ENCODE measurements around the gene NHLRC4. TPM values are rescaled to one million over a fixed set of nuclear protein-coding genes. Genes with fewer than 3 reads are reported as not detected.

The NHLRC4 gene
- polyA plus RNA-seq, 4 donors: 7.3 to 13.7 (median 8.3) TPM

DNA sequence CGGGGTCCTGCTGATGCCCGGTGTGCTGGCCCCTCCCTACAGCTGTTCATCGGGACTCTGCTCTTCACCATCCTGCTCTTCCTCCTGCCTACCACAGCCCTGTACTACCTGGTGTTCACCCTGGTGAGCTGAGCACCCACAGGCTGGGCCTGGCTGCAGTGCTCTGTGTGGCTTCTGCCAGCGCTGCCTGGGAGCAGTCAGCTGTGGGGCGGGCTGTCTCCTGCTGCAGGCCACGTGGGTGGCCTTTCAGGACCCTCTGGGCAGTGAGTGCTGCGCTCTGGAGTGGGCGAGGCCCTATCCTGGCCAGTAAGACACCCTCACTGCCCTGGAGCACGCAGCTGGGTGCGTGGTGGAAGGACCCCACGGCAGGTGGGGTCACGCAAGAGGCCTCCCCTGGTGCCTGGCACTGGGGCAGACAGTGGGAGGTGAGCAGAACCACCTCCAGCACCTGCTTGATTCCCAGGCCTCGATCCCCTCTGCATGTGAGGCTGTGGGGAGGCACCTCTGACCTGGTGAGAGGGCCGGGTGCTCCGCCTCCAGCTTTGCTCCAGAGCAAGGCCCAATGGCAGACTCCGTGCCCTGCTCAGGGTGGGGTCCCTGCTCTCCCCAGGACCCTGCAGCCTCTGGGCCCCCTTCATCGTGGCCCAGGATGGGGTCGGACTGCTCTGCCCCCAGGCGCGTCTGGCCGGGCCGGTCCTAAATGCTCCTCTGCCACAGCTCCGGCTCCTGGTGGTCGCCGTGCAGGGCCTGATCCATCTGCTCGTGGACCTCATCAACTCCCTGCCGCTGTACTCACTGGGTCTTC, 13.5 kb downstream of the NHLRC4 start:
- DNase-seq (ENCODE audit: low read depth in 4 of 4, low spot score in 2 of 4): no peak

DNA sequence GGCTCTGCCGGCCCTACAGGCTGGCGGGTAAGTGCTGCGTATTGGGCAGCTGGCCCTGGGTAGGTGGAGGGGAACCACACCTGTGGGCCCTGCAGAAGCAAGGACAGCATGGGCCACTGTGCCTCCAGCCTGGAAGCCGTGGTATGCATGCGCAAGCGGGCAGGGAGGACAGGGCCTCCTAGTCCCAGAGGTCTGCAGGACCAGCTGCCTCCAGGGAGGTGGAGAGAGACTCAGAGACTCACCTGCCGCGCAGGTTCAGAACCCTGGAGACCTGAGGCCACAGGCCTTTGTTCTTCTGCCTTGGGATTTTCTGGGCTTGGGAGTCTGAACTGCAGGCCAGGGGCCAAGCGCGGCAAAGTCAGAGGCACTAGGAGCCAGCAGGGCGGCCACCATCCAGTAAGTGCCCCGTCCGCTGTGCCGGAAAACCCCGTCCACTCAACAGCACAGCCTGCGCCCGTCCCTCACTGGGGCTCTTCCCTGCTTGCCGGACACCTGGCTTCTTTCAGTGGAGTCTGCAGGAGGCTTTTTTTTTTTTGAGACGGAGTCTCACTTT, 14.2 kb downstream of the NHLRC4 start:
- DNase-seq (ENCODE audit: low read depth in 4 of 4, low spot score in 2 of 4): no peak

DNA sequence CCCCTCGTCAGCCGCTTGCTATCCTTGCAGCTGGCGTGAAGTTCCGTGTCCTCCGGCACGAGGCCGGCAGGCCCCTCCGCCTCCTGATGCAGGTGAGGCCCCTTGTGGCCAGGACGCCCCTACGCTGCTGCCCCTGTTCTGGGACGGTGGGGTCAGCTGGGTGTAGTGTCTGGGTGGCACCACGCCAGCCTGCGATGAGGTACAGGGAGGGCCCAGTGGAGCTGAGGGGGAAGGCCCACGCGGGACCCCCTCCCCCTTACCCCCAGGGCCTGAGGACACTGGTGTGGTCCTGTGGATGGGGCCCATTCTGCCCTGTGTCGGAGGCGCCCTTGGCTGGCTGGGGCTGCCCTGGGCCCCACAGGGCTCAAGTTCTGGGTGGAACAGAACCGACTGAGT, 15.4 kb downstream of the NHLRC4 start:
- DNase-seq (ENCODE audit: low read depth in 4 of 4, low spot score in 2 of 4): no peak

DNA sequence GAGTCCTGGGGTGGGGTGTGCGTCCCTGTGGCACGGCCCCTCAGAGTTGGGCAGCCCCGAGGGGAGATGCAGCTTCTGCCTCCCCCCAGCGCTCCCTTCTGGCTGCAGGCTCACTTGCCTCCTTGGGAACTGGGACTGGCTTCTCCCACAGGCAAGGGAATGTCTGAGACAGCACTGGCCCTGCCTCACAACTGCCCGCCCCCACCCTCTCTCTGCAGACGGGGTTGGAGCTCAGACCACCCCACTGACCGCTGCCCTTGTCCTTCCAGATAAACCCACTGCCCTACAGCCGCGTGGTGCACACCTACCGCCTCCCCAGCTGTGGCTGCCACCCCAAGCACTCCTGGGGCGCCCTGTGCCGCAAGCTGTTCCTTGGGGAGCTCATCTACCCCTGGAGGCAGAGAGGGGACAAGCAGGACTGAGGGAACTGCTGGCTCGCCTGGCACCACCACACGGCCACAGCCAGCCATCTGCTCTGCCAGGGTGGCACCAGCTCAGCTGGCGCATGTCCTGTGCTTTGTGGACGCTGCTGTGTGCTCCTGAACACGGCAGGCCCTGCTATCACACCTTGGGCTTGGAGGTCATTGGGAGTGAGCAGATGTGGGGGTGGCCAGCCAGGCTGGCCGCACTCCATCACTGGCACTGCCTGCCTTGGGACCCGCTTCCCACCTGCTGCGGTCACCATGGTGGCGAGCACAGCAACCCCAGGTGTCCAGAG, 16.0 kb downstream of the NHLRC4 start:
- DNase-seq (ENCODE audit: low read depth in 4 of 4, low spot score in 2 of 4): no peak

DNA sequence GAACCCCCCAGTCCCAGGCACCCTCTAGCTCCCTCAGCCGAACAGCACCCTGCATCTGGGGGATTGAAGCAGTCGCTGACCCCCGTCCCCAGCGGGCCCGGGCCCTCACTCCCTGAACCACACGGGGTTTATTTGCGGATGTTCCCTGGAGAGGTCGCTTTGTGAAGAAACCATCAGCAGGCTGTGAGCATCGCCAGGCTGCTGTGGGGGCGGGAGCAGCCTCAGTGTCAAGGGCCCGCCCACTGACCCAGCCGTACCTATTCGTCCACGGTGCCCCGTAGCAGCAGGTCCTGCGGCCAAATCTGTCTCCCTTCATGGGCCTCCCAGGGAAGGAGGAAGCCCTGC, 16.6 kb downstream of the NHLRC4 start:
- DNase-seq (ENCODE audit: low read depth in 4 of 4, low spot score in 2 of 4): no peak

DNA sequence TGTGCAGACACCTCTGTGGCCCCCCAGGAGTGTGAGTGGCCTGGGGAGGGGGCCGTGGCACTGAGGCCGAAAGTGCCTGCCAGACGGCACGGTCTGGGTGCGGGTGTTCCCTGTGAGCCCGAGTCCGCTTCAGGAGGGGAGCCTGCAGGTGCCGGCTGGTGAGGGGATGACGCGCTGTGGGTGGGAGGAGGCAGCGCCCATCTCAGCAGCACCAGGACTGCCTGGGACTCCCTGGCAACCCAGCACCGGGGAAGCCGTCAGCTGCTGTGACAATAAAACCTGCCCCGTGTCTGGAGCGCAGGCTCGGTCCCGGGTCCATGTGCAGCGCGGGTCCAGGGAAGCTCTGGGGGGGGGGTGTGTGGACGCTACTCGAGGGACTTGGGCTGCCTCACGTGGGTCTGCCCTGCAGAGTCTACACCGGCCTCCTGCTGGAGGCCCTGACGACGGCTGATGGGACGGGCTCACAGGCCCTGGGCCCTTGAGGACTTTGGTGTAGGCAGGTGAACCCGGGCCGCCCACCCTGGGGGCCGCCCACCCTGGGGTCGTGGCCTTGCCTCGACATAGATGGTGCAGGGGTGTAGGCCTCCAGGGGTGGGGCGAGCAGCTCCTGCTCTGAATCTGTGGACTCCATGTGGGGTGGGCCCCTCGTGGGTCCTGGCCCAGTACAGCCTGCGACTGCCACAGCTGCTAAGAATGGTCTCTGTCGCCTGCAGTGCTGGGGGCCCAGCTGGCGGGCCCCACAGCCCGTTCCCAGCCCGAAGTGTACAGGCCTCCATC, 17.2 kb downstream of the NHLRC4 start:
- DNase-seq (ENCODE audit: low read depth in 4 of 4, low spot score in 2 of 4): no peak

DNA sequence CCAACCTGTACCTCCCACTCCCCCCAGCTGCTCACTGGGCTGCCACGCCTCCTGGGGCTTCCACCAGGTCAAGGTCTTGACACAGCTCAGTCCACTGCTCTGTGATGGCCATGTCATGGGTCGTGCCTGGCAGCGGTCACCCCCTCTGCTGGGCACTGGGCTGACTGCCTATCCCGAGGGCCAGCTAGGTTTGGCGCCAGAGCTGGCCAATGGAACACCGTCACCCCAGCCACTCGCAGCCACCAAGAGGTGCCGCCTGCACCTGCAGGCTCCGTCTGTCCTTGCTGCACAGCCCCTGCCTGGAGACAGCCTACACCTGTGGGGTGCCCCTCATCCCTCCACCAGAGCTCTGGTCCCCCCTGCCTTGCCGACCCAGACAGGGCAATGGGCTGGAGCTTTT, 18.5 kb downstream of the NHLRC4 start:
- DNase-seq (ENCODE audit: low read depth in 4 of 4, low spot score in 2 of 4): no peak

DNA sequence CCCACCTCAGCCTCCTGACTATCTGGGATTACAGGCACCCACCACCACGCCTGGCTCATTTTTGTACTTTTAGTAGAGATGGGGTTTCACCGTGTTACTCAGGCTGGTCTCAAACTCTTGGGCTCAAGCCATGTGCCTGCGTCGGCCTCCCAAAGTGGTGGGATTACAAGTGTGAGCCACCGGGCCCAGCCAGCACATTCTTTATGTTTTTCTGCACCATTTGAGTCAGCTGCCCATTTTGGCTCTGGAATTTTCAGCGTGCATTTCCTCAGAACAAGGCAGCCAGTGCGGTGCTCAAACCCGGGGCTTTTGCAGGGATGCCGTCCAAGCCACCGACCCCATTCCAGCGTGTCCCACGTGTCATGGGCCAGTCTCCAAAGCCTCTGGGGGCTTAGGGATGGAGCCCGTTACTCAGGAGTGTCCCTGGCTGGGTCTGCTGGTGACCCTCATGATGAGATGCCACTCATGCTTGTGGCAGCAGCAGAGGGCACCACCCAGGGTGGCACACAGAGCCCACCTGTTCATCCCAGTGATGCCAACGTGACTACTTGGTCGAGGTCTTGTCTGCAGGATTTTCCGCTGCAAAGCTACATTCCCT, 19.3 kb downstream of the NHLRC4 start:
- no peak for DNase-seq (ENCODE audit: low read depth in 4 of 4, low spot score in 2 of 4)

DNA sequence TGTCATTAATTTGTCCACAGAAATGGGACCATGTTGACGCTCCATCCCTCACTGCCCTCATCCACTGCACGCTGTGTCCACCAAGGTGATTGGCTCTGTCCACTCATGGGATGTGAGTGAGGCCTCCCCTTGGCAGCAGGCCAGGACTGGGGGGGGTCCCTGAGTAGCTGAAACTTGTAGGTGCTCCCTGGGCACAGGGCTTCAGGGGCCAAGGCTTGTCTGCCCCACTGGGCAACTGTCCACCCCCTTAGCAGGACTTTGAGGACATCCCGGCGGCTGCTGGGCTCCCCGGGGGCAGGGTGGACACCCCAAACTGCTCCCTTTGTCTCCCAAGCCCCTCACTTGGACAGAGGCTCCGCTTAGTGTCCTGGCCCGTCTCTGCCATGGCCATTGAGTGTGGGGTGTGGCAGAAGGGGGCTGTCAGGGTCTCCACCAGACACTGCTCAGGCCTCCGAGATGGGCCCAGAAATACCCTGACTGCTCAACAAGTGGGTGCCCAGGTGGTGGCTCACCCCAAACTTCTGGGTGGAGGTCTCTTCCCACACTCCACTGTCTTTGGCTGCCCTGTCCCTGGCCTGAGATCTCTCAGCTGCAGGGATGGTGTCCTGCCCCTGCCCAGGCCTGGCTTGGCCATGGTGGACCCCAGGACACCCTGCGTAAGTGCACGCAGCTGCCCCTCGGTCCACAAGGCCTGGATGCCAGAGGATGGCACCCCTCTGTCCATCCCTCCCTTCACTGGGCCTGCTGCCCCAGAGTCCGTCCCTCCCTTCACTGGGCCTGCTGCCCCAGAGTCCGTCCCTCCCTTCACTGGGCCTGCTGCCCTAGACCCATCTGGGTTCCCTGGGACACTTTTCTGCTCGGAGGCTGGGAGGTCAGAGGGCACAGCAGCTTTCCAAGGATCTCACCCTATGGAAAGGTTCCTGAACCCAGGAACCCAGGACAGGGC, 20.1 kb downstream of the NHLRC4 start:
- DNase-seq (ENCODE audit: low read depth in 4 of 4, low spot score in 2 of 4): no peak

DNA sequence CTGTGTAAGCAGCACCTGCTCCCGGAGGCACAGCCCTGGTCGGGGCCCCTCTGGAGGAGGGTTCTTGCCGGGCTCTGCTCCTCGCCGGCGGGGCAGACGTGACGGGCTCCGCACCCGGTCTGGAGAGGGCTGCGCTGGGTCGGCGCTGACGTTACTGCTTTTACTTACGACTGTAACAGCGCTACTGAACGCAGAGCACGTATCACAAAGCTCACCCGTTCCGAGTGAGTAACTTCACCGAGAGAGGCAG, 21.8 kb downstream of the NHLRC4 start:
- DNase-seq (ENCODE audit: low read depth in 4 of 4, low spot score in 2 of 4): no peak

DNA sequence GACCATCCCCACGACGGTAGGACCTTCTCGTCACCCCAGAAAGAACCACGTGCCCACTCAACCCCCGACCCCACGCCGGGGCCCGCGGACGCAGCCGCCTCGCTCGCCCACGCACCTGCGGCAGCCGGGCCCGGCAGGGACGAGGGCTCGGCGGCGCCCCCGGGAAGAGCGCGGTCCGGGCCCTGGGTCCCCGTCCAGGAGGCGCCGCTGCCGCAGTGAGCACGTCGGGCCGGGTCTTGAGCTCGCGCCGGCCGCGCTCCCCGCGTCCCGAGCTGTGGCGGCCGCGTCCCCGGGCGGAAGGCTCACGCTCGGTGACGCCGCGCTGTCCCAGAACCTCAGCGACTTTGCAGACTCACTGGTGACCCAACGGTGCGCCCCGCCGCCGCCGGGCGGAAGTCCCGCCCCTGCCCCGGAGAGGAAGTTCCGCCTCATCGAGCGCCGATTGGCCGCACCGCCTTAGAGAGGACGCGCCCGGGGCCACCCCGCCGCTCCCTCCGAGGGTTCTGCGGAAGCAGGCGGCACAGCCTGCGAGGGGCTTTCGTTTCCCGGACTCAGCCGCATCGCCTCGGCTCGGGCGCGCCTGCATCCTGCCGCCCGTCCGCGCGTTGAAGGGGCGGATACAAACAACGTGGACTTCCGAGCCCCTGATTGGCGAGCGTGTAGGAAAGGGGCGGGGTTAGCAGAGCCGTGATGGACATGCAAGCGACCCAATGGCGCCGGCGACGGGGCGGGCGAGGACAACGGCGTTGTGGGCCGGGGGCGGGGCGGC, 22.3 kb downstream of the NHLRC4 start:
- DNase-seq (ENCODE audit: low read depth in 4 of 4, low spot score in 2 of 4): peak; percentile 89 to 97 (median 94)

DNA sequence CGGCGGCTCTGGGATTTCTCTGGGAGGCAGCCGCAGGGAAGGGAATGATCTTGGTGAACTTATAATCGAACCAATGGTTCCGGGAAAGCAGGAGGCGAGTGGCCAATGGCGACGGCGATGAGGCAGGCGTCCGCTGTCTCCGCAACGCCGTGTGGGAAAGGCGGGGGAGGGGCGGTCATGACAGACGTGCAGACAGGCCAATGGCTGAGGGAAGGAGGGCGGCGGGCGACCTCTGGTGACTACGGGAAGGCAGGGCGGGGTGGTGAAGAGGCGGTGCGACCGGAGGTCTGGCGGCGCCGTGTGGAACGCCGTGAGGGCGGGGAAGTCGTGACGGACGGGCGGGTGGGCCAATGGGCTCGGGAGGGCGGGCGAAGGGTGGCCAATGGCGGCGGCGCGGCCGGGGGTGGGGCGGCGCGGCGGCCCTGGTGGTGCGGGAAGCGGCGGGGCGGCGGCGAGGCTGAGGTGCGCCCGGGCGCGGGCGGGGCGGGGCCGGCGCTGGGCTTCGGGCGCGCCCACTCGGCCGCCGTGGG, 22.9 kb downstream of the NHLRC4 start, which contains the start of gene RAB40C:
Gene RAB40C (plus strand): TSS at position 409 of the 530 bp plus-strand sequence. CDS start 226 bp downstream, outside the sequence.
- DNase-seq (ENCODE audit: low read depth in 4 of 4, low spot score in 2 of 4): peak; percentile 93 to 99 (median 95)

DNA sequence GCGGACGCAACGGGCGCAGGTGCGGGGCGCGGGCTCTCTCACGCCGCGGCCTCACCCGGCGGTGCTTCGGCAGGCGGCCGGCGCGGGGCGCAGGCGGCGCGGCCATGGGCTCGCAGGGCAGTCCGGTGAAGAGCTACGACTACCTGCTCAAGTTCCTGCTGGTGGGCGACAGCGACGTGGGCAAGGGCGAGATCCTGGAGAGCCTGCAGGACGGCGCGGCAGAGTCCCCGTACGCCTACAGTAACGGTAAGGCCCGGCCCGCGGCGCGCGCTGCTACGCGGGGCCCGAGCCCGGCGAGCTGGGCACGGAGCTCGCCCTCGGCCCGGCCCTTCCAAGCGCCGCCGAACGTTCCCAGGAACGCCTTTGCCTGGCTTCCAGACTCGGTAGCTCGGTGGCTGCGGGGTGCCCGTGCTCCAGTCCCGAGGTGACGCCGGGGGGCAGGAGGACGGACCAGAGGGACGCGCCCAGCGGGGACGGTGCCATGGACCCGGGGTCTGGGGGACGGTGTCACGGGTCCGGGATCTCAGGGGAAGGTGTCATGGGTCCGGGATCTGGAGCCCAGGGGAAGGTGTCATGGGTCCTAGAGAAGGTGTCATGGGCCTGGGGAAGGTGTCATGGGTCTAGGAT, 23.5 kb downstream of the NHLRC4 start:
- no peak for DNase-seq (ENCODE audit: low read depth in 4 of 4, low spot score in 2 of 4)

DNA sequence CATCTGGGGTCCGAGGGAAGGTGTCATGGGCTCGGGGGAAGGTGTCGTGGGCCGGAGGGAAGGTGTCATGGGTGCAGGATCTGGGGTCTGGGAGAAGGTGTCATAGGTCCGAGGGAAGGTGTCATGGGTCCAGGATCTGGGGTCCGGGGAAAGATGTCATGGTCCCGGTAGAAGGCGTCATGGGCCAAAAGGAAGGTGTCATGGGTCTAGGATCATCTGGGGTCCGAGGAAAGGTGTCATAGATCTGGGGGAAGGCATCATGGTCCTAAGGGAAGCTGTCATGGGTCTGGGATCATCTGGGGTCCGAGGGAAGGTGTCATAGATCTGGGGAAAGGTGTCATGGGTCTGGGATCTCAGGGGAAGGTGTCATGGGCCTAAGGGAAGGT, 24.0 kb downstream of the NHLRC4 start:
- no peak for DNase-seq (ENCODE audit: low read depth in 4 of 4, low spot score in 2 of 4)

DNA sequence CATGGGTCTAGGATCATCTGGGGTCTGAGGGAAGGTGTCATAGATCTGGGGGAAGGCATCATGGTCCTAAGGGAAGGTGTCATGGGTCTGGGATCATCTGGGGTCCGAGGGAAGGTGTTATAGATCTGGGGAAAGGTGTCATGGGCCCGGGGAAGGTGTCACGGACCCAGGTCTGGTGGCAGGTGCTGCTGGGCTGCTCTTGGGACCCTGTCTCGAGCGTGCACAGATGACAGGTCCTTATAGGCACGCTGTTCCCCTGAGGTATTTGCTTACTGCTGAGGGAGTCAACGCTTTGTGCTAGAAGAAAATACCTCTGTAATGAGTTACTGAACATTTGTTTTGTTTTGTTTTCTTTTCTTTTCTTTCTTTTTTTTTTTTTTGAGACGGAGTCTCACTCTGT, 24.4 kb downstream of the NHLRC4 start:
- DNase-seq (ENCODE audit: low read depth in 4 of 4, low spot score in 2 of 4): no peak

DNA sequence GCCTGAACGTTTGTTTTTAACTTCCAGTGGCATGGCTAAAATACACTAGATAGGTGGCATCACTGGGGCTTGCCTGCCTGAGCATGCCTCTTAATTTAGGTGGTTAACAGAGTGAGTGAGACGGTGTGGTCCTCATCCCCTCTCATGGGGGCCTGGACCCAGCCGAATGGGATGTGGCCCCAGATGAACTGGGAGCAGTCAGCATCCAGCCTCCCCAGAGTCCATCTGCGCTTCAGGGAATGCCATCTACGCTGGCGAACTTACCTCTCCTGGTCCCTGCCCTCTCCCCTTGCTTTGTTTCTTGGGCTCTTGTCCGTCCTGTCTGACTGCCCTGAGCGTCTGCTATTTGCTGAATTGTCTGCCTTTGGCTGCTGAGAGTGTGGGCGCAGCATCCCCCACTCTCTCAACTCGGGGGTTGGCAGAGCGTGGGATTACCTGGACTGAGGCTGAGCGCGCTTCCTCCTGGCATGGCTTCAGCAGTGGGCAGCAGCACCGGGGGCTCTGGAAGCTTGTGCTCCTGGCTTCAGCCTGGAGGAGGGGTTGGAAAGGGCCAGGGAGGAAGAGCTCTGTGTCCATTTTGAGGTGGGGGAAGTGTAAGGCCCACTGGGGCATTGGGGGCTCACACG, 25.2 kb downstream of the NHLRC4 start:
- DNase-seq (ENCODE audit: low read depth in 4 of 4, low spot score in 2 of 4): no peak

DNA sequence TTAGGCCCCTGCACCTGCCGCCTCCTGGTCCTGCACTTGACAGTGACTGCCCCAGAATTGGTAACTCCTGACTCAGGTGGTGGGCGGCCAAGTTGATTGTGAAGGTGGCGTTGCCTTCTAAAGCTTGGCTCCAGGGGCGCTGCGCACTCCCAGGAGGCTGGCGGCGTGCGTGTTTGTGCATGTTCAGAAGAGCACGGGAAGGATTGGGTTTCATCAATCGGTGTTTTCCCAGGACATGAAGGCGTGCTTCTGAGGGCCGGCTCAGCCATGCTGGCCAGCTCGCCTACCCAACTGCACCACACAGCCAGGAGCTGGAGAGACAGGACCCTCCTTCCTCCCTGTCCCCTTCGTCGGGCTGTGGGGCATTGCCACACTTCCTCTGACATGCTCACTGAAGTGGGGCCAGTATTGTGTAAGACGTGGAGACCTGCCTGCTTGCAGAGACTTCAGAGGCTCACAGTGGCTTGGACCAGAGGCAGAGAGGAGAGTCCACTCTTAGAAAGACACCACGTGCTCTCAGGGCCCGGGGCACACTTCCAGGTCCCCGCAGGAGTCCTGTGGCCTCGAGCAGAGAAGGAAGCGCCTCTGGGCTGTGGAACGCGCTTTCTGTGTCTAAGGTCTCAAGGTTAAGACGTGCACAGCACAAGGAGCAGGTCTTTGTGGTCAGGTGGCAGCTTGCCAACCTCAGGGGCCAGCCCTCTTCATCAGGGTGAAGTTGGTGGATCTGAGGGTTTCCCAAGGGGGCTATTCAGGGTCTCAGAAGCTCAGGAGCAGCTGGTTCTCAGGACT, 25.9 kb downstream of the NHLRC4 start:
- DNase-seq (ENCODE audit: low read depth in 4 of 4, low spot score in 2 of 4): no peak

Data from left renal cortex interstitium (tissue), 4 donors.